Stimulated activated CD8-positive, alpha-beta memory T cell treated with anti-CD3 and anti-CD28 coated beads, Interleukin-4, amount 100 ng/mL, for 1 hour (primary cell): ENCODE results near the gene OR3A3.
"Not testable (repeated sequence)": the region's sequence is repeated elsewhere in the genome, so short reads cannot be mapped to it uniquely, and the experiment has no call there.

Experiments used
- DNase-seq, 2 donors: peaks; one replicate each; pipeline ENCODE4 v3.0.0-alpha.2; 2020; ENCODE audit warnings: low read depth in 2 of 2, low spot score in 1 of 2

Gene OR3A3

DNA sequence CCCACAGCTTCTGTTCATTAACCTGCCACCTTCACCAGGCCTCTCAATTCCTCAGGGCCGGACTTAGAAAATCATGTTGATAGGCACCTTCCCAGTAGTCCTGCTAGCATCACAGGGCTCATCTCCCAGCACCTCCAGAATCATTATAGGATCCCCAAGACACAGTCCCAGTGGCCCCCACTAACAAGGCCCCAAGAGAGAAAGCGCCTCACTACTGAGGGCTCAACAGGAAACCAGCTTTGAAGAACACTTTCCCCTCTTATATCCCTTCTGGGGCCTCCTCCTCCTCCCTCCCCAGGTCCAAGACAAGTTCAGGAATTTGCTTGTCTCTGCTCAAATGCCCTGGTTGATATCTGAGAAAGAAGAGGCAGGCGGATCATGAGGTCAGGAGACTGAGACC is at the start of gene OR3A3:
TSS of gene OR3A3 (plus strand) at position 301 of the 400 bp plus-strand sequence.
- DNase-seq, result no peak

DNA sequence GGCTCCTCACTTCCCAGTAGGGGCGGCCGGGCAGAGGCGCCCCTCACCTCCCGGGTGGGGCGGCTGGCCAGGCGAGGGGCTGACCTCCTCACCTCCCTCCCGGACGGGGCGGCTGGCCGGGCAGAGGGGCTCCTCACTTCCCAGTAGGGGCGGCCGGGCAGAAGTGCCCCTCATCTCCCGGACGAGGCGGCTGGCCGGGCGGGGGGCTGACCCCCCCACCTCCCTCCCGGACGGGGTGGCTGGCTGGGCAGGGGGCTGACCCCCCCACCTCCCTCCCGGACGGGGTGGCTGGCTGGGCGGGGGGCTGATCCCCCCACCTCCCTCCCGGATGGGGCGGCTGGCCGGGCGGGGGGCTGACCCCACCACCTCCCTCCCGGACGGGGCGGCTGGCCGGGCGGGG is 40.0 kb upstream of the OR3A3 start:
- not testable (repeated sequence) for DNase-seq

DNA sequence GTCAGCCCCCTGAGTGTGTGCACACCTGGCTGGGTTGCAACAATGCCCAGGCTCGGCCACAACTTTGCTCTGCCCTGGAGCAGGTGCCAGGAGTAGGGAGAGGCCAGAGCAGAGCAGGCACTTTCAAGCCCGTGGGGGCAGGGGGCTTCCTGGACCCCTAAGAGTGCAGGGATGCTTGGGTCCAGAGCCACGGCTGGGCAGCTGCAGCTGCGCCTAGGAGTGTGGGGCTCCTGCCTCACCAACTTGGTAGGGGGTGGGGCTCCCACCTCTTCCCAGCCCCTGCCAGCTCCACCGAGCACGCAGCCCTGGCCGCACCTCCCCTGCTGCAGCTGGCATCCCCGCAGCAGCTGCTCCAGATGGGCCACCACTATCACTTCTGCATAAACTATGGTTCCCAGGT is 32.8 kb upstream of the OR3A3 start:
- no peak for DNase-seq

DNA sequence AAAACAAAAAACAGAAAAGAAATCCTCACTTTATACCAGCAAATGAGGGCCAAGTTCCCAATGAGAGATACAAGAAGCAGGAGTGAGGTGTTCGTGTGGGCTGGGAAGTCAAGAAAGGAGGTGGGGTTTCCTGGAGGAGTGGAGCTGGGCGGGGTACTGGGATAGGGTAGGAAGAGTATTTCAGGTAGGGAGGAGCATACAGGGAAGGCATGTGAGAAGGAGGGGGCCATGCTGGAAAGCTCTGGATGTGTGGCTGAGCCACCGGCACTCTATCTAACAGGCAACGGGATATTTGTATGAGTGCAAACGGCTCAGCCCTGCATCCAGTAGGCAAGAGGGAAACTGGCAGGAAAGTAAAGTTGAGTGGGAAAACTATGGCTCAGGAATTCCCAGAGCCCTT is 29.2 kb upstream of the OR3A3 start:
- no peak for DNase-seq

DNA sequence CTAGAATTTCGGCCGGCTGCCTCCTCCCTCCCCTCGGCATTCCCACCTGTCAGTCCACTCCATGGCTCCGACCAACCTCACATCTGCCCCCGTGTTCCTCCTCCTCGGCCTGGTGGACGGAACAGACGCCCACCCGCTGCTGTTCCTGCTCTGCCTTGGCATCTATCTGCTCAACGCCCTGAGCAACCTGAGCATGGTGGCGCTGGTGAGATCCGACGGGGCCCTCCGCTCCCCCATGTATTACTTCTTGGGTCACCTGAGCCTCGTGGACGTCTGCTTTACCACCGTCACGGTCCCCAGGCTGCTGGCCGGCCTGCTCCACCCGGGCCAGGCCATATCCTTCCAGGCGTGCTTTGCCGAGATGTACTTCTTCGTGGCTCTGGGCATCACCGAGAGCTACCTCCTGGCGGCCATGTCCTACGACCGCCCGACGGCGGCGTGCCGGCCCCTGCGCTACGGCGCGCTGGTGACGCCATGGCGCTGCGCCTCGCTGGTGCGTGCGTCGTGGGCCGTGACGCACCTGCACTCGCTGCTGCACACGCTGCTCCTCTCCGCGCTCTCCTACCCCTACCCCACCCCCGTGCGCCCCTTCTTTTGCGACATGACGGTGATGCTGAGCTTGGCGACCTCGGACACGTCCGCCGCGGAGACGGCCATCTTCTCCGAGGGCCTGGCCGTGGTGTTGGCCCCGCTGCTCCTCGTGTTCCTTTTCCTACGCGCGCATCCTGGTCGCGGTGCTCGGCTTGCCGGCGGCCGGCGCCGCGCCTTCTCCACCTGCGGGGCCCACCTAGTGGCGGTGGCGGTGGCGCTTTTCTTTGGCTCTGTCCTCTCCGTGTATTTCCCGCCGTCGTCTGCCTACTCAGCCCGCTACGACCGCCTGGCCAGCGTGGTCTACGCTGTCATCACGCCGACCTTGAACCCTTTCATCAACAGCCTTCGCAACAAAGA is 25.0 kb upstream of the OR3A3 start, which contains the start of gene OR3A2:
TSS of gene OR3A2 (minus strand) at position 440 of the 948 bp plus-strand sequence.
- DNase-seq, result no peak

DNA sequence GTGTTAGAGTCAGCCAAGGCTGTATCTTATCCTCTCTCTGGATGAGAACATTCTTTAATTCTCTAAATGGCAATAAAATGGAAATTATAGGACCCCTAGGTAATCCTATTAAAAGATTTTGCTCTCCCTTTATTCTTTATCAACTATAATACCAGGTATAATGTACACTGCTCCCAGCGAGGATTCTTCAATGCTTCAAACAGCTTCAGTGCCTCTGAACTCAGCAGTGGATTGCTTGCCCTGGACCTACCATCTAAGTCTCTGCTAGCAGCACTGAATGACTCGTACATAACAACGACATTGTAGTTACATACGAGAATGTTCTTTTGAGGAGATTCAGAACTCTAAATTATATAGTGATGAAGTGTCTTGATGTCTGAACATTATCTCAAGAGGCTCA is 21.4 kb upstream of the OR3A3 start:
- no peak for DNase-seq

DNA sequence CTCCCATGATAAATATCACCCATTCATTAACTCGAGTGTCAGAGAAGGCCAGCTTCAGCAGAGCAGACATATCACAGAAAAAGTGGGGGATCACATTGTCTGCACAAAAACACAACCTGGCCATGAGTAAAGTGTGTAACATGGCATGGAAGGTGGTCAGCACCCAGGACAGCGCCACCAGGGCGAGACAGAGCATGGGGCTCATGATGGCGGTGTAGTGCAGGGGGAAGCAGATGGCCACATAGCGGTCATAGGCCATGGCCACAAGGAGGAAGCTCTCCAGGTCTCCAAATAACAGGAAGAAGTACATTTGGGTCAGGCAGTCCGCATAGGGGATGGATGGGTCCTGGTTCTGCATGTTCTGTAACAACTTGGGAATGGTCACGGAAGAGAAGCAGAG is 13.4 kb upstream of the OR3A3 start:
- not testable (repeated sequence) for DNase-seq

DNA sequence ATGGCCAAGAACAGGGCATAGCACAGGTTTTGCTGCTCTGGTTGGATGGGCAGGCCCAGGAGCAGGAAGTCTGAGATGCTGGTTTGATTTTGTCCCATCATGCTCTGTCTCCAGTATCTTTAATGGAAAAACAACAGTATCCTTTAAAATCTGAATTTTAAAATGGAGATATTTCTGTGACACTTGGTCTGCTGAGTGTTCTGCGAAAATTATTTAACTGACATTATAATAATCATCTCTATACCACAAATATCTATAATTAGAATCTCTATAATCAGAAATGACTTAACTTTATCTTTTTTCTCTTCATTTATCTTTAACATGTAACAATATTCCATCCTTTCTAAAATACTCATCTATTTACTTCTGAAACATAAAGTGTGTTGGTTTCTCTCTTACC is 12.9 kb upstream of the OR3A3 start, which contains the start of gene OR1E1:
TSS of gene OR1E1 (minus strand) at position 101 of the 400 bp plus-strand sequence. CDS start at position 101, 0 bp downstream.
- no peak for DNase-seq

DNA sequence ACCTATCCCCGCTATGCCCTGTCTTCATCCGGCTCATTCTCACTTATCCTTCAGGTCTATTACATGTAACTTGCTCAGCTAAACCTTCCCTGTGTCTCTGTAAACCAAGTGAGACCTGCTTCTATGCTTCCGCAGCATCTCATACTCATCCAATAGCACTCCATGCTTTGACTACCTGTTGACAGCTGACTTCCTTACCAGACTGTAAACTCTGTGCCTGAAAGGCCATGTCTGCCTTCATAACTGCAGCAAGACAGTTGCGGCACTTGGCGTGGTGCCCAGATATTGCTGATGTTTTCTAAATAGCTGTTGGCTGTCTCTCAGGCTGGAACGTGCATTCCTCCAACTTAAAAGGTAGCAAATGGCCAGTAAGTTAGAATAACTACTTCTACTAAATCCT is 11.1 kb upstream of the OR3A3 start:
- DNase-seq, result no peak

DNA sequence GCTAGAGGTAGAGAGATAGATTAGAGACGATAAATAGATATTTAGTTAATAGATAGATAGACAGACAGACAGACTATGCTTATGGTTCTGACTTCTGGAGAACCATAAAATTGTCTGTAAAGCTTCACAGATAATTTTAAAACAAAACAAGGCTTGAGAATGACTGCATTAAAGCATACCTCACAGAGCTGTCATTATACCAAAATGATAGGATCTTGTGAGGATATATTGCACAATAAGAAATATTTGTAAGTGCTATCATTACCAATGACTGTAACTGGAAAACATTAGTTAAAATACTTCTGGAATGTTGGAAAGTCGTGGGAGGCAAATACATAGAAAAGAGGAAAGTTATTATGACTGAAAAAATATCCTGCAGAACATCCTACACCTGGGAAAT is 9.4 kb upstream of the OR3A3 start:
- no peak for DNase-seq

DNA sequence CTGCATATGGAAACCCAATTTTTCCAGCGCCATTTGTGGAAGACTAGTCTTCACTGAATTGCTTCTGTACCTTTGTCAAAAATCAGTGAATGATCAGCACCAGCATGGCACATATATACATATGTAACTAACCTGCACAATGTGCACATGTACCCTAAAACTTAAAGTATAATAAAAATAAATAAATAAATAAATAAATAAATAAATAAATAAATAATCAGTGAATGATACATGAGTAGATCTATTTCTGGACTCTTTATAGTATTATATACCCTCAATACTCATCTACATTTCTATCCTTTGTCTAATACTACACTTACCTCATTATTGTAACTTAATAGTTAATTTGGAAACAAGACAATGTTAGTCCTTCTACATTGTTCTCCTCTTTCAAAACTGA is 7.3 kb upstream of the OR3A3 start:
- not testable (repeated sequence) for DNase-seq

DNA sequence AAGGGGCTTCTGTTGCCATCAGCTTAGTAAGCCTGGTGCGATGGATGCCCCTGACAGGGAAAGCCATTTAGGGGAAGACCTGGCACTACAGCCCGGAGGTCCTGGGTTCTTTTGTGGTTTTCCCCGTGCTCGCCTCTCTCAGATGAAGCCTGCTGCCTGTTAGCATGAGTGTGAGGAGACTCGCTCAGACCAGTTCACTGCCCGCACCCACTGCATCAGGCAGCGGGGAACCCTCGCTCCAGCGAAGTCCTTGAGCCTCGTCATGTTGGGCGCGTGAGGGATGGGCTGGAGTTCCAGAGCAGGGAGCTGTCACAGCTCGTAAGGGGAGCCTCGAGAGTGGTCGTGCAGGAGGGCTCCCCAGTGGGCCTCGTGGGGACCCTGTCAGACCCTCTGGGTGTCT is 1.0 kb downstream of the OR3A3 start:
- not testable (repeated sequence) for DNase-seq

DNA sequence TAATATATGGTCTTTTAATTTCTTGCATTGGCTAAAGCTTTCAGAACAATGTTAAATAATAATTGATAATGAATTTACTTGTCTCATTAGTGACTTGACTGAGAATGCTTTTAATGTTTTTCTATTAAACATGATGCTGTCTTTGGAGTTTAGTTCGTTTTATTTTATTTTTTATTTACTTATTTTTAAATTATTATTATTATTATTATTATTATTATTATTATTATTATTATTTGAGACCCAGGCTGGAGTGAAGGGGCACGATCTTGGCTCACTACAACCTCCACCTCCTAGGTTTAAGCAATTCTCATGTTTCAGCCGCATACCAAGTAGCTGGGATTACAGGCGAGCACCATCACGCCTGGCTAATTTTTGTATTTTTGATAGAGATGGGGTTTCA is 4.4 kb downstream of the OR3A3 start:
- no peak for DNase-seq

DNA sequence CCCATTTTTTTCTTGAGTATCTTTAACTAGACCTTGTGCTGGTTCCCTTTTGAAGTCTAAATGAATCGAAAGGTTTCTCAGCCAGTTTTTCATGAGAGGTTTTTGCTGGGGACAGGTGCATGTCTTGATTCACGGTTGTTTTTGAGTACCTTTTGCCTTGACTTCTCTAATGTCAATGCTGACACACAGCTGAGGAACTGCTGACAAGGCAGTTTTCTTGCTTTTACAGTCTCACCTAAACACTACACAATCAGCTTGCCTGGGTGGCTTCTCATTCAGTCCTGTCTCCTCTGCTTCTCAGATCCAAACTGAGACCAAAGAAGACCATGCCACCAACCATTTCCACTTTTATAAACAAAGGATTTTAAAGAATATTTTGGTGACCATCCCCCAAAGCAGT is 7.1 kb downstream of the OR3A3 start:
- DNase-seq, result no peak

DNA sequence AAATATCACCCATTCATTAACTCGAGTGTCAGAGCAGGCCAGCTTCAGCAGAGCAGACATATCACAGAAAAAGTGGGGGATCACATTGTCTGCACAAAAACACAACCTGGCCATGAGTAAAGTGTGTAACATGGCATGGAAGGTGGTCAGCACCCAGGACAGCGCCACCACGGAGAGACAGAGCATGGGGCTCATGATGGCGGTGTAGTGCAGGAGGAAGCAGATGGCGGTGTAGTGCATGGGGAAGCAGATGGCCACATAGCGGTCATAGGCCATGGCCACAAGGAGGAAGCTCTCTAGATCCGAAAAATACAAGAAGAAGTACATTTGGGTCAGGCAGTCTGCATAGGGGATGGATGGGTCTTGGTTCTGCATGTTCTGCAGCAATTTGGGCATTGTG is 22.0 kb downstream of the OR3A3 start:
- not testable (repeated sequence) for DNase-seq

DNA sequence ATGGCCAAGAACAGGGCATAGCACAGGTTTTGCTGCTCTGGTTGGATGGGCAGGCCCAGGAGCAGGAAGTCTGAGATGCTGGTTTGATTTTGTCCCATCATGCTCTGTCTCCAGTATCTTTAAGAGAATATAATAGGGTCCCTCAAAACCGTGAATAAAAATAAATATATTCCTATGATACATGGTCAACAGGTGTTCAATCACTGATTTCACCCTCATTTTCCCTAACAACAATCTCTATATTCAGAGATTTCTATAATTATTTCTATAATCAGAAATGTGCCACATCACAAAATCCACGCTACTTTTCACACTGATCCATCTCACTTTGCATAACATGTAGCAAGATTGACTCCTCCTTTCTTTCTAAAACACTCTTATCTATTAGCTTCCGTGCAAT is 22.6 kb downstream of the OR3A3 start, which contains the start of gene OR1E2:
TSS of gene OR1E2 (minus strand) at position 101 of the 400 bp plus-strand sequence. CDS start at position 101, 0 bp downstream.
- DNase-seq, result no peak

DNA sequence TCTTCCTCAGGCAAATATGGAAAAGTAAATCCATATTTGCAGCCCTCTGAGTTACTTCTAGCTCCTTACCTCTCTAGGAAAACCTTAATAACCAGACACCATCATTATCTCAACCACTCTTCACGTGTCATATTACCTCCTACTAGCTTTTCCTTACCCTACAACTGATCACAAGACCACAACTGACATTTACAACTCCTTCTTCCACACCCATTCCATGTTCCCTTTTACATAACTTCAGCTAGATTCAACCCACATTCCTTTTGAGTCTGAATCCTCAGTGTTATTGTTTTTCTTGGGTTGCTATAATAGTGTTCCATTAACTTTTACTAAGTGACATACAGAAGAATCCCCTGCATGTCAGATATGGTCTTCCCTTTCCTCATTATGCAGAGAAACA is 27.2 kb downstream of the OR3A3 start:
- no peak for DNase-seq

DNA sequence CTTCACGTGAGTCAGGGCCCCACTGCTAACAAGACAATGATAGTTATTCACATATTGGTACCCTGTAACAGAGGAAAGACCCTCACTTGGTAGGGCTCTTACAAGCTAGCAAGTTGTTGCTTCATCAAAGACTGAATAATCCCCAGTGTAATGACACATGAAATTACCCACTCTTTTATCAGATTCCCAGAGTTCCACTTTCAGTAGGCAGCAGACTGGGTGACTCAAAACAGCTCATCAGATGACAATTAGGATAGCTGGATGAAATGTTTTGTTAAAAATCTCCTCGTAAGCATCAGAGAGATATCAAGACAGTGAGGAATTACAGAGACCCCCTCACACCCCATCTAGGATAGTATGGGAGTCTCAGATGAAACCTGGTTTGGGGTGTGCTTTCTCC is 29.3 kb downstream of the OR3A3 start:
- no peak for DNase-seq

DNA sequence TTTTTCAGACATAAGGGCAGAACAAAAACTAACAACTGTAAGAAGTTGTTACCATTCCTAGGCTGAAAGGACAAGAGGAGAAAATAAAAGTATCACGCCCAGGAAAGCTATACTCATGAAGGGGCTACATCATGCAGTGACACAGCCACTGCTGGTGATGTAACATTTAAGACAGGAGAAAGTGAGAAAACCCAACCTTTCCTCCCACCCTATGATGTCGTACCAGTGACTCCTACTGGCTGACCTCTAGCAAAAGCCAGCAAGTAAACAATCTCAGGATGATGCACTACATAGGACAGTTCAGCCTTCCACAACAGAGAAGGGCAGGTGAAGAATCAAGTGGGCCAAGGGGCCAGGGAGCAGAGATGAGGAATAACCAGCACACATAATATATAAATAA is 36.5 kb downstream of the OR3A3 start:
- DNase-seq, result no peak

DNA sequence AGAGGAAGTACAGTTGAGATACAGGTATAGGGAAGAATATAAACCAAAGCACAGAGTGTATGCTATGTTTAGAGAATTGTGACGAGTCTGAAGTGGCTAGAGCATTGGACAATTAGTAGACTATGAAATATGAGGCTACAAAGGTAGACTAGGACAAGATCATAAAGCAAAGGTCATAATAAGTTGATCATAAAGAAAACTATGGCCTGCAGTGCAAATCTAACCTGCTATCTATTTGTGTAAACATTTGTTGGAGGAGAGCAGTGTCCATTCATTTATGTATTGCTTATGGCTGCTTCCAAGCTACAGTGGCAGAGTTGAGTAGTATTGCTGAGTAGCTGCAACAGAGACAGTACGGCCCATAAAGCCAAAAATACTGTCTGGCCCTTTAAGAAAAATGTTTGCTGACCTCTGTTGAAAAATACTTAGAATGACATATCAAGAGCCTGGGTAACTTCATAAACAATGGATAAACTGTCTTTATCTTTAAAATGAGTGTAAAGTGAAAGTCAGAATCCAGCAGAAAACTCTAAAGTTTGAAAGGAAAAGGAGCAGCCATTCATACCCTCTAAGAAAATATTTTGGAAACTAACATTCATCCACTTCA is 37.0 kb downstream of the OR3A3 start:
- DNase-seq, result no peak

DNA sequence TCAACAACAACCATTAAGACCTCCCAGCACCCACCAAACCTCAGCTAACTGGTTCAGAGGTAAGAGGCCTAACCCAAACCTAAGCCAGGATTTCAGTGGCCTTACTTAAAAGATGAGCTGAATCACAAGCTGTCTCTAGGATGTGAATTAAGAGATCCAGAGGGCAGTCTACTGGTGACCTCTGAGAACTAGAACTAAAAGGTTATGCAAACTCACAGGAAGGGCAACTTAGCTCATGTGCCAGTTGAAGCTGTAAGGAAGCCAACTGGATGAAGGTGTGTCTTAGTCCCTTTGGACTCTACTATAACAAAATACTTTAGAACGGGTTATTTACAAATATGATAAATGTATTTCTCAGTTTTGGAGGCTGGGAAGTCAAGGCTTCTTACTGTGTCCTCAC is 55.2 kb downstream of the OR3A3 start:
- not testable (repeated sequence) for DNase-seq

DNA sequence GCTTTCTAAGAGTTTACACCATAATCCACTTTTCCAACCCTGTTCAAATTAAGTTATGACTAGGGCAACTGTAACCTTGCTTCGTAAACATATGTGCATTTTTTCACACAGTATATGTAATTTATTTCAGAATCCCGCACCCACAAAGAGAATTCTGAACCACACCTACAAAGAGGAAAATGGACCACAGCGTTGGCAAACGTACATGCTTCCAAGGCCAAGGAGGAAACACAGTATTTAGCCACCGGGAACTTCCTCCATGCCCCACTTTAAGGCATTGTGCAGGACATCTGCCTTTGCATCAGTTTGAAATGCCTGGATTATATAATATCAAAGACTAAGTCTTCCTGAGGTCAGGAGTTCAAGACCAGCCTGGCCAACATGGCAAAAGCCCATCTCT is 58.4 kb downstream of the OR3A3 start:
- no peak for DNase-seq
